Measurements from ENCODE around the gene LONRF2.
"Not testable (repeated sequence)": the region's sequence is repeated elsewhere in the genome, so short reads cannot be mapped to it uniquely, and the experiment has no call there.

Gene LONRF2

DNA sequence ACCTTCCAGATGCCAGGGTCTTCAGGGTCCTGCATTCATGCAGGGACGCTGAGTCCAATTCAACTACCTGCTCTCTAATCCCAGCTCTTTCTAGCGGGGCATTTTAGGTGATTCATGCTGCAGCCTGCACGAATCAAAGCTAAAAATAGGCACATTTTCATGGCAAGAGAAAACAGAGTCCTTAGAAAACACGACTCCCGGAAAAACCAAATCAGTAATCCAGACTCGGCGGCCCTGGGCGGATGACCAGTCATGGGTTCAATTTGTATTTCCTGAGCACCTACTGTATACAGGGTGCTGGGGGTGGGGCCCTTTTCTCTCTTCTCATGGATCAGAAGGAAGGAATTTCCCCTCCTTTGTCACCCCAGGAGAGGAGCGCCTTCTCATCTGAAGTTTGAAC is 64.4 kb downstream of the LONRF2 start:
- H3K36me3 ChIP-seq (ENCODE audit: control insufficient read depth in 5 of 5, insufficient read depth in 5 of 5, low read length in 5 of 5) = no peaks in the 10 kb centered on the region
- H3K4me3 ChIP-seq (ENCODE audit: low read depth in 1 of 5, low read length in 5 of 5) = no peak overlapping the region
- no peak overlapping the region for H3K9ac ChIP-seq (ENCODE audit: low read length in 5 of 5)
- H3K9me3 ChIP-seq (ENCODE audit: control insufficient read depth in 5 of 5, low read length in 5 of 5) = no peaks in the 10 kb centered on the region
- peaks cover 0 to 9% (median 5%) of the 10 kb centered on the region in 5 donors for H3K4me1 ChIP-seq (ENCODE audit: control insufficient read depth in 5 of 5, insufficient read depth in 5 of 5, low read length in 5 of 5)
- no peak overlapping the region for H3K27ac ChIP-seq (ENCODE audit: low read depth, low read length)
- no peaks in the 10 kb centered on the region for H3K27me3 ChIP-seq (ENCODE audit: control insufficient read depth in 5 of 5, insufficient read depth in 4 of 5, low read length in 5 of 5)

DNA sequence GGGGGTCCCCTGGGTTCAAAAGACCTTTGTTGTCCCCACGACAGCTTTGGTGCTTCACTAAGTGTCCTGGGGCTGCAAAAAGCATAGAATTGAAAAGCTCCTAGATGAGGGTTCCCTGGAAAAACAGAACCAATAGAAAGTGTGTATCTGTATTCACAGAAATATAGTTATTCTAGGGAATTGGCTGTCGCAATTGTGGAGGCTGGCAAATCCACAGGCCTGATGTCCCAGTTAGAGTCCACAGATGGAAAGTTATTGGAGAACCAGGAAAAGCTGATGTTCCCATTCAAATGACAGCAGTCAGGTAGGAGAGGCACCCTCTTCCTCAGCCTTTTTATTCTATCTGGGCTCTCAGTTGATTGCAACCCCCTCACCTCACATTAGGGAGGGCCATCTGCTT is 65.5 kb downstream of the LONRF2 start:
- Histone ChIP-seq H3K27me3 (ENCODE audit: control insufficient read depth in 5 of 5, insufficient read depth in 4 of 5, low read length in 5 of 5) (no peaks in the 10 kb centered on the region), H3K4me1 (ENCODE audit: control insufficient read depth in 5 of 5, insufficient read depth in 5 of 5, low read length in 5 of 5) (peaks cover 0 to 9% (median 6%) of the 10 kb centered on the region in 5 donors), H3K9ac (ENCODE audit: low read length in 5 of 5) (no peak overlapping the region), H3K27ac (ENCODE audit: low read depth, low read length) (no peak overlapping the region), H3K4me3 (ENCODE audit: low read depth in 1 of 5, low read length in 5 of 5) (no peak overlapping the region), H3K36me3 (ENCODE audit: control insufficient read depth in 5 of 5, insufficient read depth in 5 of 5, low read length in 5 of 5) (no peaks in the 10 kb centered on the region), H3K9me3 (ENCODE audit: control insufficient read depth in 5 of 5, low read length in 5 of 5) (no peaks in the 10 kb centered on the region)

DNA sequence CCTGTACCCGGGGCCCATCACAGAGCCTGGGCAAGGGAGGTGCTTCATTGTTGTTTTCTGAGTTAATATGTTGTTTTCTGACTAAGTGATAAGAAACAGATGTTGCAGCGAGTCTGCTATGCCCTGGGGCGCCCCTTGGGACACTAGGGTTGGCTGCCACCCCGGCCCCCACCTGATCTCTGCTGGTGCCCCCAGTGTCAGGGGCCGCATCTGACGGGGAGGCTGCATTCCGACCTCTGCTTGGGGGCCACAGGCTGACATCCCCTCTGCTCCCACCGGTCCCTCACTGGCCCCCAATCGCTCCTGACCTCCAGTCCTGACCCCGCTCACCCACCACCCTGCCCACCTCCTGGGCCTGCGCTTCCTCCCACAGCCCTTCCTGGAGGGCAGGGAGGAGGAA is 65.9 kb downstream of the LONRF2 start:
- no peak overlapping the region for H3K27ac ChIP-seq (ENCODE audit: low read depth, low read length)
- no peak overlapping the region for H3K9ac ChIP-seq (ENCODE audit: low read length in 5 of 5)
- H3K4me1 ChIP-seq (ENCODE audit: control insufficient read depth in 5 of 5, insufficient read depth in 5 of 5, low read length in 5 of 5) = peaks cover 0 to 7% (median 6%) of the 10 kb centered on the region in 5 donors
- no peaks in the 10 kb centered on the region for H3K36me3 ChIP-seq (ENCODE audit: control insufficient read depth in 5 of 5, insufficient read depth in 5 of 5, low read length in 5 of 5)
- H3K4me3 ChIP-seq (ENCODE audit: low read depth in 1 of 5, low read length in 5 of 5) = no peak overlapping the region
- no peaks in the 10 kb centered on the region for H3K27me3 ChIP-seq (ENCODE audit: control insufficient read depth in 5 of 5, insufficient read depth in 4 of 5, low read length in 5 of 5)
- H3K9me3 ChIP-seq (ENCODE audit: control insufficient read depth in 5 of 5, low read length in 5 of 5) = no peaks in the 10 kb centered on the region

DNA sequence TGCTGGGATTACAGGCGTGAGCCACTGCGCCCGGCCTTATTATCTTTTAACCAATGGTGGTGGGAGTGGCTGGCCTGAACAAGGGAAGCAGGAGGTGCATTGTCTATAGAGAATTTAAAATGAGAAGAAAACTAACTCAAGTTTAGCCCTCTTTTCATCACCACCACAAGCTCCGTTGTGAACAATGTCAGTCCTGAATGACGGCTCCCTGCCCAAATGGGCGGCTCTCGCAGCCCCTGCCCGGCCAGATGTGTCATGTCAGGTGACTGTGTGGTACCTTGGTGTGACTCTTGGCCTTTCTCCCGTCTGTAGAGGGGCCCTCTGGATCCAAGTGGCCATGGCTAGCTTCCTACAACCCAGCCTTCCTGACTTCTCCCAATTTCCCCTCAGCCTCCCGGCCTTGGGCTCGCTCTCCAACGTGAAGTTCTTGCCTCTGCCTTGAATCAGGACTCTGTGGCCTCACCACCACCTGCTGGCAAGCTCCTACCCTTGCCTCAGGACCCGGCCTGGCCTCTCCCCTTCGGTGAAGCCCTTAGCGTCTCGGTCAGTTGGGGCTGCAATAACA is 67.6 kb downstream of the LONRF2 start:
- H3K4me3 ChIP-seq (ENCODE audit: low read depth in 1 of 5, low read length in 5 of 5) = no peak overlapping the region
- no peaks in the 10 kb centered on the region for H3K36me3 ChIP-seq (ENCODE audit: control insufficient read depth in 5 of 5, insufficient read depth in 5 of 5, low read length in 5 of 5)
- no peaks in the 10 kb centered on the region for H3K27me3 ChIP-seq (ENCODE audit: control insufficient read depth in 5 of 5, insufficient read depth in 4 of 5, low read length in 5 of 5)

DNA sequence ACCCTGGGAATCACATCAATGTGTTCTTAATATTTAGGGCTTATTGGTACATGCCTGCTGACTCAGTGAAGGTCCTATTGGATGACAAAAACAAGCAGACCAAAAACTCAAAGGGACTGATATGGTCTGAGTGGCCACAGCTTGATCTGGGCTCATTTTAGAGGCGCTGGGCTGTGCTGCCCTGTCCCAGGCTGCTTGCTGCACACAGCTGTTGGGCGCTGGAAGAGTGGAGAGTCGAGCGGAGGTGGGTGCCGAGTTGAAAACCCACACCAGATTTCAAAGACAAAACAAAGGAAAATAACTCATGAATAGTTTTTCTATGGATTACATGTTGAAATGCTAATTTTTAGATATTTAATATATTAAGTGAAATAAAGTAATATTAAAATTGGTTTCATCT is 68.5 kb downstream of the LONRF2 start:
- peaks cover 0 to 7% (median 0%) of the 10 kb centered on the region in 5 donors for H3K4me1 ChIP-seq (ENCODE audit: control insufficient read depth in 5 of 5, insufficient read depth in 5 of 5, low read length in 5 of 5)
- H3K27ac ChIP-seq (ENCODE audit: low read depth, low read length) = no peak overlapping the region
- H3K9me3 ChIP-seq (ENCODE audit: control insufficient read depth in 5 of 5, low read length in 5 of 5) = no peaks in the 10 kb centered on the region
- no peaks in the 10 kb centered on the region for H3K36me3 ChIP-seq (ENCODE audit: control insufficient read depth in 5 of 5, insufficient read depth in 5 of 5, low read length in 5 of 5)
- H3K4me3 ChIP-seq (ENCODE audit: low read depth in 1 of 5, low read length in 5 of 5) = no peak overlapping the region
- H3K9ac ChIP-seq (ENCODE audit: low read length in 5 of 5) = no peak overlapping the region
- no peaks in the 10 kb centered on the region for H3K27me3 ChIP-seq (ENCODE audit: control insufficient read depth in 5 of 5, insufficient read depth in 4 of 5, low read length in 5 of 5)

More for the DNA sequence above, 67.6 kb downstream of the LONRF2 start:
- H3K27ac ChIP-seq (ENCODE audit: low read depth, low read length) = no peak overlapping the region
- H3K9me3 ChIP-seq (ENCODE audit: control insufficient read depth in 5 of 5, low read length in 5 of 5) = no peaks in the 10 kb centered on the region
- peaks cover 0 to 7% (median 0%) of the 10 kb centered on the region in 5 donors for H3K4me1 ChIP-seq (ENCODE audit: control insufficient read depth in 5 of 5, insufficient read depth in 5 of 5, low read length in 5 of 5)
- H3K9ac ChIP-seq (ENCODE audit: low read length in 5 of 5) = no peak overlapping the region

DNA sequence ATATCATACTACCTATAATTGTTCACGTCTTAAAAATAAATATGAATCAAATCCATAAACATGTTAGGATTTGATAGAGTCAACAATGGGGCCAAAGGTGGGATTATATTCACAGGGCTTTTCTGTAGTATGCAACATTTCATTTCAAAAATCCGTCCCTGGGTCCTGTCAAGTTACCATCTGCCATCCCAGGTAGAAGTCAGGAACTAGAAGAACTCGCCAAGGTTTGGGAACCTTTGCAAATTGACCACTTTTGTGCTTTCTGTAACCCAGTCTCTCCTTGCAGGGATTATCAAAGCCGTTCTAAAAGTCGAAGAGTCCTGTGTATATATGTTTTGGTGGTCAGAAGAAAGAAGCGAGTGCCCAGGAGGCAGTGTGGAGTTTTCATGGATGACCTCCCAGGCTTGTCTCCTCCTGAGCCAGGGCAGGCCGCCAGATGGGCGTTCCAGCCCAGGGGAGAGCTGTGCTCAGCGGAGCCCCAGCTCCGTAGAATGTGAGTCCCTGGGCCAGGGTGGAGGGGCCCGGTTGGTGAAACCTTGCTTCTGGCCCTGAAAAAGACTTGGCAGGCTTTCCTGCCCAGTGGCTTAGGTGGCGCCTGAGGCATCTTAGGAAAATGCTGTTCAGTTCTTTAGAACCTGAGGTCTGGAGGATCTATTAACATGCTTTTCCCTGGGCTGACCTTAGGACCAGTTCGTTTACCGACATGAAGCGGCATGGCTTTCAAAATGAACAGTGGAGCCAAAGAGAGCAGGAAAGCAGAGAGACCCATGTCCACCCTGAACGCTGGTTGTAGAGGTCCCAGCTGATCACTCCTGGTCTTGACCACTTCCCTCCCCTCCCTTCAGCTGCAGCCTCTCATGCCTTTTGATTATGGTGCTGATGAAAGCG is 69.2 kb downstream of the LONRF2 start:
- Histone ChIP-seq H3K4me3 (ENCODE audit: low read depth in 1 of 5, low read length in 5 of 5) (no peak overlapping the region), H3K9ac (ENCODE audit: low read length in 5 of 5) (no peak overlapping the region), H3K27me3 (ENCODE audit: control insufficient read depth in 5 of 5, insufficient read depth in 4 of 5, low read length in 5 of 5) (no peaks in the 10 kb centered on the region), H3K4me1 (ENCODE audit: control insufficient read depth in 5 of 5, insufficient read depth in 5 of 5, low read length in 5 of 5) (peaks cover 0 to 7% (median 0%) of the 10 kb centered on the region in 5 donors), H3K36me3 (ENCODE audit: control insufficient read depth in 5 of 5, insufficient read depth in 5 of 5, low read length in 5 of 5) (no peaks in the 10 kb centered on the region), H3K9me3 (ENCODE audit: control insufficient read depth in 5 of 5, low read length in 5 of 5) (no peaks in the 10 kb centered on the region), H3K27ac (ENCODE audit: low read depth, low read length) (no peak overlapping the region)

DNA sequence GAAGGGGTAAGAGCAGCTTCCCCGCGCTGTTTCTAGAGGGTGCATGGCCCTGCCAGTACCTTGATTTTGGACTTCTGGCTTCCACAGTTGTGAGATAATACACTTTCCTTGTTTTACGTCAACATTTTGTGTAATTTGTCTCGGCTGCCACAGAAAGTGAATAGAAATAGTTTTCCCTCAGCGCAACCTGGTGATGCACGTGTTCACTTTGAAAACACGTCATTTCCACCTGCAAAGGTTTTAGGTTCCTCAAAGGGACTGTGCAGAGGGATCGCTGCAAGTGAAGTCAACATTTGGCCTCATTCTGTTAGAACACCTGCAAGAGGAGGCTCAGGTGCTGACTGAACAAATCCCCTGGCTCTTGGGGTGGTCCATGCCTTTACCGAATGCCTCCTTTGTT is 71.7 kb downstream of the LONRF2 start:
- Histone ChIP-seq H3K27me3 (ENCODE audit: control insufficient read depth in 5 of 5, insufficient read depth in 4 of 5, low read length in 5 of 5) (no peaks in the 10 kb centered on the region), H3K36me3 (ENCODE audit: control insufficient read depth in 5 of 5, insufficient read depth in 5 of 5, low read length in 5 of 5) (no peaks in the 10 kb centered on the region), H3K27ac (ENCODE audit: low read depth, low read length) (no peak overlapping the region), H3K4me1 (ENCODE audit: control insufficient read depth in 5 of 5, insufficient read depth in 5 of 5, low read length in 5 of 5) (peaks cover 0 to 6% (median 4%) of the 10 kb centered on the region in 5 donors), H3K9ac (ENCODE audit: low read length in 5 of 5) (no peak overlapping the region), H3K4me3 (ENCODE audit: low read depth in 1 of 5, low read length in 5 of 5) (no peak overlapping the region), H3K9me3 (ENCODE audit: control insufficient read depth in 5 of 5, low read length in 5 of 5) (no peaks in the 10 kb centered on the region)

DNA sequence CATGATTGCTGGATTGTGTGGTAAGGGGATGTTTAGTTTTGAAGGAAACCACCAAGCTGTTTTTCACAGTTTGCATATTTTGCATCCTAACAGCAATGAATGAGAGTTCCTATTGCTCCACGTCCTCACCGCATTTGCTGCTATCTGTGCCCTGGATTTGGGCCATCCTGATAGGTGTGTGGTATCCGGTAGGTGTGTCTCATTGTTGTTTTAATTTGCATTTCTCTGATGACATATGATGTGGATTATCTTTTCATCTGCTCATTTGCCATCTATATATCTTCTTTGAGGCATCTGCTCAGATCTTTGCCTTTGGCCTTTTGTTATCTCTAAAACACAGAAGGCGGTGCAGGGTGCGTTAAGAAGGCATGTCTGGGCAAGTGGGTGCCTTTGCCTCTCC is 73.3 kb downstream of the LONRF2 start:
- no peaks in the 10 kb centered on the region for H3K9me3 ChIP-seq (ENCODE audit: control insufficient read depth in 5 of 5, low read length in 5 of 5)
- no peak overlapping the region for H3K27ac ChIP-seq (ENCODE audit: low read depth, low read length)
- no peaks in the 10 kb centered on the region for H3K36me3 ChIP-seq (ENCODE audit: control insufficient read depth in 5 of 5, insufficient read depth in 5 of 5, low read length in 5 of 5)
- H3K4me1 ChIP-seq (ENCODE audit: control insufficient read depth in 5 of 5, insufficient read depth in 5 of 5, low read length in 5 of 5) = peaks cover 0 to 6% (median 4%) of the 10 kb centered on the region in 5 donors
- H3K4me3 ChIP-seq (ENCODE audit: low read depth in 1 of 5, low read length in 5 of 5) = no peak overlapping the region
- H3K9ac ChIP-seq (ENCODE audit: low read length in 5 of 5) = no peak overlapping the region
- no peaks in the 10 kb centered on the region for H3K27me3 ChIP-seq (ENCODE audit: control insufficient read depth in 5 of 5, insufficient read depth in 4 of 5, low read length in 5 of 5)

DNA sequence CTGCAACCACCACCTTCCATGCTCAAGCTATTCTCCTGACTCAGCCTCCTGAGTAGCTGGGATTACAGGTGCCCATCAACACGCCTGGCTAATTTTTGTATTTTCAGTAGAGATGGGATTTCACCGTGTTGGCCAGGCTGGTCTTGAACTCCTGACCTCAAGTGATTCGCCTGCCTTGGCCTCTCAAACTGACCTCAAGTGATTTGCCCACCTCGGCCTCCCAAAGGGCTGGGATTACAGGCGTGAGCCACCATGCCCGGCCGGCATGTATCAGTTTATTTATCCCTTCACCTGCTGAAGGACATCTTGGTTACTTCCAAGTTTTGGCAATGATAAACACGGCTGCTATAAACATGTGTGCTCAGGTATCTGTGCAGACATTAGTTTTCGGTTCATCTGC is 73.7 kb downstream of the LONRF2 start:
- not testable (repeated sequence) for H3K4me1 ChIP-seq (ENCODE audit: control insufficient read depth in 5 of 5, insufficient read depth in 5 of 5, low read length in 5 of 5); H3K4me3 ChIP-seq (ENCODE audit: low read depth in 1 of 5, low read length in 5 of 5); H3K9ac ChIP-seq (ENCODE audit: low read length in 5 of 5); H3K36me3 ChIP-seq (ENCODE audit: control insufficient read depth in 5 of 5, insufficient read depth in 5 of 5, low read length in 5 of 5); H3K27ac ChIP-seq (ENCODE audit: low read depth, low read length); H3K9me3 ChIP-seq (ENCODE audit: control insufficient read depth in 5 of 5, low read length in 5 of 5); H3K27me3 ChIP-seq (ENCODE audit: control insufficient read depth in 5 of 5, insufficient read depth in 4 of 5, low read length in 5 of 5)

DNA sequence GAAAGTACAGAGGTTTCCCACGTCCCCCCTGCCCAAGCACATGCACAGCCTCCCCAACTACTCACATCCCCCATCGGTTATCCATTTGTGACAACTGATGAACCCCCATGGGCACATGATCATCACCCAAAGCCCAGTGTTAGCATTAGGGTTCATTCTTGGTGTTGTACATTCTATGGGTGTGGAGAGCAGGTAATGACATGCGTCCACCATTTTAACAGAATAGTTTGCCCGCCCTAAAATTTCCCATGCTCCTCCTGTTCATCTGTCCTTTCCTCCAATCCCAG is 74.3 kb downstream of the LONRF2 start:
- H3K36me3 ChIP-seq (ENCODE audit: control insufficient read depth in 5 of 5, insufficient read depth in 5 of 5, low read length in 5 of 5) = no peaks in the 10 kb centered on the region
- no peaks in the 10 kb centered on the region for H3K27me3 ChIP-seq (ENCODE audit: control insufficient read depth in 5 of 5, insufficient read depth in 4 of 5, low read length in 5 of 5)
- no peak overlapping the region for H3K4me3 ChIP-seq (ENCODE audit: low read depth in 1 of 5, low read length in 5 of 5)
- no peaks in the 10 kb centered on the region for H3K9me3 ChIP-seq (ENCODE audit: control insufficient read depth in 5 of 5, low read length in 5 of 5)
- H3K4me1 ChIP-seq (ENCODE audit: control insufficient read depth in 5 of 5, insufficient read depth in 5 of 5, low read length in 5 of 5) = peaks cover 0 to 5% (median 0%) of the 10 kb centered on the region in 5 donors
- H3K27ac ChIP-seq (ENCODE audit: low read depth, low read length) = no peak overlapping the region
- H3K9ac ChIP-seq (ENCODE audit: low read length in 5 of 5) = no peak overlapping the region

Data from subcutaneous abdominal adipose tissue (tissue), 5 donors.